C4-2B (cell line): ENCODE results near the gene TBC1D10A.

Experiments used
- H3K27ac ChIP-seq: fragments of 450-650 bp; 2 replicates; pipeline ENCODE4 v1.5.1; 2017
- CTCF ChIP-seq: fragments of 450-650 bp; conservative IDR thresholded peaks from 2 replicates; pipeline ENCODE4 v1.5.1; 2017; ENCODE audit warnings: mild to moderate bottlenecking
- ZFX ChIP-seq: fragments of 450-650 bp; IDR thresholded peaks from 2 replicates; pipeline ENCODE4 v1.6.1; 2017

Gene TBC1D10A

GRCh38 chr22:30275625-30276024, 51.1 kb downstream of the TBC1D10A start:
- H3K27ac ChIP-seq: no peak overlapping the region; the same call in 1 of the 2 replicates
- TF ChIP-seq CTCF: no peak
- no peak for TF ChIP-seq ZFX

- H3K27ac ChIP-seq: no peak overlapping the region
- TF ChIP-seq CTCF: no peak
Observed at GRCh38 chr22:30274437-30274812, 52.3 kb downstream of the TBC1D10A start.

GRCh38 chr22:30273711-30274436, 52.9 kb downstream of the TBC1D10A start:
- TF ChIP-seq ZFX (no peak), CTCF (no peak)
- no peak overlapping the region for H3K27ac ChIP-seq

- TF ChIP-seq CTCF (no peak), ZFX (no peak)
- no peak overlapping the region for H3K27ac ChIP-seq
Observed at GRCh38 chr22:30272781-30273601, 53.8 kb downstream of the TBC1D10A start.

GRCh38 chr22:30270832-30271231, 55.9 kb downstream of the TBC1D10A start:
- no peak overlapping the region for H3K27ac ChIP-seq
- no peak for TF ChIP-seq CTCF
- no peak for TF ChIP-seq ZFX

GRCh38 chr22:30268331-30268730, 58.4 kb downstream of the TBC1D10A start:
- H3K27ac ChIP-seq: no peak overlapping the region
- TF ChIP-seq ZFX (no peak), CTCF (no peak)
